Activated T-helper 1 cell treated with anti-CD3 and anti-CD28 coated beads, Interleukin-12 subunit alpha, Interleukin-12 subunit beta, Interleukin-2, Interleukin-4 antibody, amounts not matched to agents 30 ng/mL and 10 ng/mL and 1 ng/mL, durations not matched to agents 14 hours and 24 hours and 36 hours (primary cell): ENCODE results near the gene LIMS1. TPM values are rescaled to one million over a fixed set of nuclear protein-coding genes. Genes with fewer than 3 reads are reported as not detected.
"Not testable (repeated sequence)": the region's sequence is repeated elsewhere in the genome, so short reads cannot be mapped to it uniquely, and the experiment has no call there.

Source experiments
- DNase-seq: peaks from one replicate; pipeline ENCODE4 v3.0.0; 2021; ENCODE audit warnings: low spot score
- H3K27ac Mint-ChIP-seq: one replicate; pipeline ENCODE4 v1.8.0; 2021; ENCODE audit warnings: mild to moderate bottlenecking, mixed read lengths
- H3K27me3 Mint-ChIP-seq: one replicate; pipeline ENCODE4 v1.8.0; 2022; ENCODE audit warnings: mild to moderate bottlenecking, moderate library complexity, mixed read lengths; ENCODE audit not compliant: insufficient read depth
- H3K36me3 Mint-ChIP-seq: one replicate; pipeline ENCODE4 v1.8.0; 2021; ENCODE audit warnings: low read depth, mixed read lengths
- H3K4me1 Mint-ChIP-seq: one replicate; pipeline ENCODE4 v1.8.0; 2021; ENCODE audit warnings: low read depth, mixed read lengths
- H3K4me3 Mint-ChIP-seq: one replicate; pipeline ENCODE4 v1.8.0; 2021; ENCODE audit warnings: mild to moderate bottlenecking, moderate library complexity, mixed read lengths
- H3K9me3 Mint-ChIP-seq: one replicate; pipeline ENCODE4 v1.8.0; 2021; ENCODE audit warnings: mixed read lengths
- intact Hi-C: fragments of 100-400 bp; cut with micrococcal nuclease; formaldehyde crosslinking; loops from one replicate; pipeline ENCODE4 v1.15.1; 2024
- total RNA-seq: library from RNA; stranded (reverse); gene quantifications from 2 replicates; pipeline ENCODE4 v1.2.3, GENCODE V29; 2022

The LIMS1 gene
- total RNA-seq, 1 donor from 2014 or later: 69.6 TPM

- H3K4me3 Mint-ChIP-seq, intact Hi-C loops, H3K27ac Mint-ChIP-seq, H3K9me3 Mint-ChIP-seq, DNase-seq, H3K27me3 Mint-ChIP-seq: not testable (repeated sequence)
- Mint-ChIP-seq H3K36me3 (peaks cover 16% of the 10 kb centered on the region), H3K4me1 (peaks cover 12% of the 10 kb centered on the region)
These were observed 138.0 kb downstream of the LIMS1 start for GRCh38 chr2:108672200-108672805.

DNA sequence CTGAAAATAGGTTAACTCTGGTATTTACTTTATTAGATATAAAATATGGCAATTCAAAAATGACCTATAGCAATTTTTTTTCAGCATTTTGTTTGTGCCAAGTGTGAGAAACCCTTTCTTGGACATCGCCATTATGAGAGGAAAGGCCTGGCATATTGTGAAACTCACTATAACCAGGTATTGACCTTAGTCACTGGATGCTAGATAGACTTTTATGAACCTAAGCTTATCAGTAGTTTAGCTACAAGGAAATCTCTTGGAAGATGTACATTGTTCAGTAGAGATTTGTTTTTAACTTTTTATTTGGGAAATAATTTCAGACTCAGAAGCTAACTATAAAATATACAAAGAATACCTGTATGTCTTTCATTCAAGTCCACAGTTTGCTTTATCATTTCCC is 142.3 kb downstream of the LIMS1 start:
- Mint-ChIP-seq H3K4me1 (peaks cover 27% of the 10 kb centered on the region), H3K36me3 (peaks cover 25% of the 10 kb centered on the region)
- H3K9me3 Mint-ChIP-seq, H3K27me3 Mint-ChIP-seq, H3K27ac Mint-ChIP-seq, DNase-seq, intact Hi-C loops, H3K4me3 Mint-ChIP-seq: not testable (repeated sequence)

DNA sequence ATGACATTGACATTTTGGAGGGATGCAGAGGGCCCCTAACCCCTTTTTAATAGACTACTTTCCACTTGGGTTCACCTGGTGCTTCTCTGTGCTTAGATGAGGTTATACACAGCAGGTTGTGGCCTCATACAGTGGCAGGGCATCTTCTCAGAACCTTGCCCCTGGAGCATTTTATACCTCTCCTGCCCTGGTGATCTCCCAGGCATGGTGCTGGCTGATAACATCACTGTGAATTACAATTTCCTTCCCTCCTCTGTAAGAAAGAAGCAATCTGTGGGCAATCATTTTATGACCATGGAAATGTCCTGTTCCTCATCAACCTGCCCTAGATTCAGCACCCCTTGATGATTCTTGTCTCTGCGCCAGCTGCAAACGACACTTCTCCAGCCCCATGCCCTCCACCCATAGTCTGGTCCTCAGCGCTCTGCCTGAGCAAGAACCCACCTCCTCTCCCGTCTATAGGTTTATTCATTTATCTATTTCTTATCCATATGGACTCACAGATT is 143.0 kb downstream of the LIMS1 start:
- DNase-seq, H3K27ac Mint-ChIP-seq, H3K9me3 Mint-ChIP-seq, intact Hi-C loops, H3K4me3 Mint-ChIP-seq, H3K27me3 Mint-ChIP-seq: not testable (repeated sequence)
- H3K4me1 Mint-ChIP-seq: peaks cover 27% of the 10 kb centered on the region
- H3K36me3 Mint-ChIP-seq: peaks cover 27% of the 10 kb centered on the region

- Mint-ChIP-seq H3K4me1 (peaks cover 27% of the 10 kb centered on the region), H3K27ac (peak overlapping the region; percentile 57), H3K36me3 (peaks cover 27% of the 10 kb centered on the region)
- DNase-seq, H3K4me3 Mint-ChIP-seq, H3K9me3 Mint-ChIP-seq, H3K27me3 Mint-ChIP-seq, intact Hi-C loops: not testable (repeated sequence)
These were observed 144.0 kb downstream of the LIMS1 start for GRCh38 chr2:108678198-108678651.

- H3K27ac Mint-ChIP-seq, H3K4me3 Mint-ChIP-seq, H3K9me3 Mint-ChIP-seq, DNase-seq, intact Hi-C loops, H3K27me3 Mint-ChIP-seq: not testable (repeated sequence)
- H3K4me1 Mint-ChIP-seq: peaks cover 19% of the 10 kb centered on the region
- H3K36me3 Mint-ChIP-seq: peaks cover 27% of the 10 kb centered on the region
These were observed 146.5 kb downstream of the LIMS1 start for GRCh38 chr2:108680805-108681204.

DNA sequence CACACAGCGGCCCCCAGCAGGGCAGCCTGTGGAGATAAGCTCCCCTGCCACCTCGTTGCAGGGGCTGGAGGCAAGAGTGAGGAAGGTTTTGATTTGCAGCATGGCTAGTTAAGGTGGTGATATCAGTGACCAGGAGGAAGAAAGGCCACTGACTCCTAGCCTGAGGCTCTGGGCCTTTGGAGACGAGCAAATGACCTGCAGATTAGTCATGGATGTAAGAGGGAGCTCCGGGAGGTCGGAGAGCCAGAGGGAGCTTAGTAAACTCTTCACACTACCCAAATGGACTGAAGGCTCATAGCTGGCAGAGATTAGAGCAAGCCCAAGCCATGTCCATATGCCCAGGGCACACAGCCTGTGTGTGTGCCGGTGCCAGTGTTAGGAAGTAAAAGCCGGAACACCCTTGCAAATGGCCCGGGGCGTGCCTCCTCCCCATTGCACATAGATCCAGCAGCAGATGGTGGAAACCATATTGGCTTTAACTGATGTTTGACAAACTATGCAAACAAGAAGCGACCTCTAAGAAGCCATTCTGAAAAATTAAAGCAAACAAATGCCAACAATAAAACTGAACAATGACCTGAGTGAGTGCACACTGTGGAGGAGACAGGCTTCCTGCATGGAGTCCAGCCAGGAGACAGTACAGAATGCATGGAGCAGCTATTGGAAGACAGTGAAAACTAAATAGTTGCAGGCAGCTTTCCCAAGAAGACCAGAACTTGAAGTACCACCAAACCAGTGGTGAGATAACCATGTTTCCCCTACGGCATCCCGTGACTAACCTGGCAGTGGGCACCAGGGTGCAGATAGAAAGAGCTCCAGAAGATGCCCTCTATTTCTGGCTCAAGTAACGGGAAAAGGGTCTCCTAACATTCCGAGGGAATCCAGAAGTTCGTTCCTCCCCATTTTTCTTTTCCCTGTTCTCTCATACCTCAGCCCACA is 154.8 kb downstream of the LIMS1 start:
- H3K4me1 Mint-ChIP-seq, H3K9me3 Mint-ChIP-seq, H3K27ac Mint-ChIP-seq, DNase-seq, H3K36me3 Mint-ChIP-seq, H3K4me3 Mint-ChIP-seq, H3K27me3 Mint-ChIP-seq, intact Hi-C loops: not testable (repeated sequence)

DNA sequence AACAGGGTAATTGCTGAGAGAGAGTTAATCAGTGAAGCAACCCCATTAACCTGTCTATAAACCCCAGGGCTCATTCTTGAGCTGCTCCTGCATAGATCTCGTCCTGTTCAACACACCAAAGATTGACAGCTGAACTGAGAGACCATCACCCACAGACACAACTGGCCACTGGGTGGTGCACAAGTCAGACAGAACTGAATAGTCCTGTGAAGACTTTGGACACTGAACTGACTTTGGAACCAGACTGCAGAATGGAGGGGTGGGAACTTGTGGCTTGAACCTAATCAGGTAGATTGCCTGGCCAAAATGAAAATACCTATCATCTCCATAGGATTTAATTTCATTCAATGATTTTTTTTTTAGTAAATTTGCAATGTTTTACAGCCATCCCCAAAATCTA is 155.7 kb downstream of the LIMS1 start:
- H3K9me3 Mint-ChIP-seq, H3K4me3 Mint-ChIP-seq, intact Hi-C loops, H3K27ac Mint-ChIP-seq, H3K4me1 Mint-ChIP-seq, DNase-seq, H3K36me3 Mint-ChIP-seq, H3K27me3 Mint-ChIP-seq: not testable (repeated sequence)

- no peaks in the 10 kb centered on the region for H3K27me3 Mint-ChIP-seq
These were observed 157.2 kb downstream of the LIMS1 start for GRCh38 chr2:108691447-108691846.

DNA sequence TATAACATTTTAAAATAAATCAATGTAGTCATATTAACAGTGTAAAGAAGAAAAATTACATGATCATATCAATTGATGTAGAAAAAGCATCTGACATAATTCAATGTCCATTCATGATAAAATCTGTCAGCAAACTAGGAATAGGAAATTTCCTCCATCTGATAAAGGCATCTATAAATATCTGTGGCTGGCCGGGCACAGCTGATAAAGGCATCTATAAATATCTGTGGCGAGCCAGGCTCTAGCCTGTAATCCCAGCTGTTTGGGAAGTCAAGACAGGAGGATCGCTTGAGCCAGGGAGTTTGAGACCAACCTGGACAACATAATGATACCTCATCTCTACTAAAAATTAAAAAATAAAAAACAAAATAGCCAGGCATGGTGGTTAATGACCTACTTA is 166.9 kb downstream of the LIMS1 start:
- H3K27me3 Mint-ChIP-seq: peaks cover 7% of the 10 kb centered on the region
- intact Hi-C loops: no loop called here
- H3K9me3 Mint-ChIP-seq: no peaks in the 10 kb centered on the region
- no peak for DNase-seq
- H3K27ac Mint-ChIP-seq: no peak overlapping the region
- H3K36me3 Mint-ChIP-seq: peaks cover 4% of the 10 kb centered on the region
- H3K4me1 Mint-ChIP-seq: no peaks in the 10 kb centered on the region
- no peak overlapping the region for H3K4me3 Mint-ChIP-seq

More at GRCh38 chr2:108691447-108691846, 157.2 kb downstream of the LIMS1 start:
- no peak for DNase-seq
- Mint-ChIP-seq H3K9me3 (no peaks in the 10 kb centered on the region), H3K27ac (no peak overlapping the region), H3K36me3 (peaks cover 2% of the 10 kb centered on the region), H3K4me1 (no peaks in the 10 kb centered on the region), H3K4me3 (no peak overlapping the region)
- intact Hi-C loops: no loop called here

- Mint-ChIP-seq H3K27ac (no peak overlapping the region), H3K36me3 (peaks cover 2% of the 10 kb centered on the region), H3K9me3 (no peaks in the 10 kb centered on the region), H3K4me3 (no peak overlapping the region), H3K4me1 (no peaks in the 10 kb centered on the region), H3K27me3 (peaks cover 7% of the 10 kb centered on the region)
- intact Hi-C loops: no loop called here
- DNase-seq: no peak
These were observed 167.5 kb downstream of the LIMS1 start for GRCh38 chr2:108701806-108702205.

DNA sequence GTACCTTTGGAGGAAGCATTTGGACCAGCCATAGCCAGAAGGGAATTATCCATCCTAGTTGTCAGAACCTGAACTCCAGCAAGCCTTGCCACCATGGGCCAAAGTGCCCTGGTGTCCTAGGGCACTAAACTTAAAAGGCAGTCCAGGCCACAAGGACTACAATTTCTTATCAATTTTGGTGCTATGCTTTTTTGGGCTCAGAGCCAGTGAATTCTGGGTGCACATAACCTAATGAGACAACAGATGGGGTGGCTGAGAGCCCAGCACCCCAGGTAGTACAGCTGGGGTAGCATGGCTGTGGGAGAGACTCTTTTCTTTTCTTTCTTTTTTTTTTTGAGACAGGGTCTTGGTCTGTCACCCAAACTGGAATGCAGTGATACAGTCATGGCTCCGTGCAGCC is 170.6 kb downstream of the LIMS1 start:
- no peak overlapping the region for H3K4me3 Mint-ChIP-seq
- H3K36me3 Mint-ChIP-seq: peaks cover 2% of the 10 kb centered on the region

DNA sequence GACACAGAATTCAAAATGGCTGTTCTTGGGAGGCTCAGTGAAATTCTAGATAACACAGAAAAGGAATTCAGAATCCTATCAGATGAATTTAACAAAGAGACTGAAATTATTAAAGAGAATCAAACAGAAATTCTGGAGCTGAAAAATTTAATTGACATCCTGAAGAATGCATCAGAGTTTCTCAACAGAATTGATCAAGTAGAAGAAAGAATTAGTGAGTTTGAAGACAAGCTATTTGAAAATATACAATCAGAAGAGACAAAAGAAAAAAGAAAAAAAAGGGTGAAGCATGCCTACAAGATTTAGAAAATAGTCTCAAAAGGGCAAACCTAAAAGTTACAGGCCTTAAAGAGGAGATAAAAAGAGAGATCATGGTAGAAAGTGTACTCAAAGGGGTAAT is 173.0 kb downstream of the LIMS1 start:
- H3K4me3 Mint-ChIP-seq: no peak overlapping the region
- peaks cover 12% of the 10 kb centered on the region for H3K9me3 Mint-ChIP-seq
- intact Hi-C loops: no loop called here
- no peak overlapping the region for H3K27ac Mint-ChIP-seq
- DNase-seq: no peak
- peaks cover 9% of the 10 kb centered on the region for H3K27me3 Mint-ChIP-seq
- H3K36me3 Mint-ChIP-seq: peaks cover 2% of the 10 kb centered on the region
- H3K4me1 Mint-ChIP-seq: no peaks in the 10 kb centered on the region

More for the DNA sequence above, 170.6 kb downstream of the LIMS1 start:
- Mint-ChIP-seq H3K9me3 (peaks cover 12% of the 10 kb centered on the region), H3K4me1 (no peaks in the 10 kb centered on the region), H3K27me3 (peaks cover 13% of the 10 kb centered on the region), H3K27ac (no peak overlapping the region)
- intact Hi-C loops: no loop called here
- no peak for DNase-seq

GRCh38 chr2:108716971-108717370 is 182.7 kb downstream of the LIMS1 start:
- H3K9me3 Mint-ChIP-seq, DNase-seq, H3K27ac Mint-ChIP-seq, H3K27me3 Mint-ChIP-seq, H3K36me3 Mint-ChIP-seq, H3K4me3 Mint-ChIP-seq: not testable (repeated sequence)
- intact Hi-C loops: loop anchor here (5.0 kb wide), 1 partner anchor 80 kb away; no protein-coding TSS in a partner anchor
- peaks cover 10% of the 10 kb centered on the region for H3K4me1 Mint-ChIP-seq
